ENCODE results near the gene HBE1. TPM values are rescaled to one million over a fixed set of nuclear protein-coding genes. Genes with fewer than 3 reads are reported as not detected.

Gene HBE1
- total and polyA plus RNA-seq, 2 experiments from 2014 or later = not detected

- TF ChIP-seq EZH2phosphoT487 (IDR thresholded peaks at IDR 0.05; ENCODE audit: unreplicated experiment) = no peak
These were observed 32.1 kb upstream of the HBE1 start, which contains the start of gene OR51B4 (continued) for GRCh38 chr11:5301846-5302245.

- Histone ChIP-seq H2AFZ (no peak overlapping the region), H3K27me3 (ENCODE audit: insufficient read depth) (no peaks in the 10 kb centered on the region), H3K4me1 (ENCODE audit: insufficient read depth) (no peaks in the 10 kb centered on the region), H3K27ac (ENCODE audit: low read depth) (no peak overlapping the region), H3F3A (replicated peaks; ENCODE audit: low read depth) (no peaks in the 10 kb centered on the region), H3K4me3 (no peak overlapping the region), H3K79me2 (replicated peaks; ENCODE audit: insufficient read depth) (no peaks in the 10 kb centered on the region), H3K36me3 (ENCODE audit: insufficient read depth) (no peaks in the 10 kb centered on the region), H3K4me2 (no peak overlapping the region), H4K20me1 (replicated peaks; ENCODE audit: insufficient read depth) (no peaks in the 10 kb centered on the region; the same call in 1 of the 2 replicates), H3K9me2 (ENCODE audit: insufficient read depth) (no peaks in the 10 kb centered on the region)
- H3K27me3 Mint-ChIP-seq (ENCODE audit: insufficient read depth, low read depth, poor library complexity) = no peaks in the 10 kb centered on the region
- DNase-seq (ENCODE audit: low spot score) = no peak
- H3K36me3 Mint-ChIP-seq (ENCODE audit: low read depth) = no peaks in the 10 kb centered on the region
- H3K4me1 Mint-ChIP-seq = 0 out of 3 replicates have a peak, but pooled peaks cover 3% of the 10 kb centered on the region
- TF ChIP-seq JUNB (IDR thresholded peaks at IDR 0.05; ENCODE audit: unreplicated experiment) (no peak), CTCF (conservative IDR thresholded peaks at IDR 0.05; ENCODE audit: low read depth in 2 of 2) (no peak), ZNF114 (CRISPR knock-in tag; IDR thresholded peaks at IDR 0.05) (no peak), POLR2AphosphoS5 (IDR thresholded peaks at IDR 0.05; ENCODE audit: low read depth) (no peak), ETS1 (IDR thresholded peaks at IDR 0.05) (no peak), STAT1 (IDR thresholded peaks at IDR 0.05; ENCODE audit: unreplicated experiment) (no peak), ZNF331 (CRISPR knock-in tag; IDR thresholded peaks at IDR 0.05; ENCODE audit: low read depth) (no peak), NANOG (IDR thresholded peaks at IDR 0.05; ENCODE audit: borderline replicate concordance) (no peak), EZH2phosphoT487 (IDR thresholded peaks at IDR 0.05; ENCODE audit: unreplicated experiment) (no peak), CREB1 (CRISPR knock-in tag; IDR thresholded peaks at IDR 0.05; ENCODE audit: low read depth) (no peak), EZH2 (IDR thresholded peaks at IDR 0.05; ENCODE audit: low read depth, unreplicated experiment) (no peak)
- TF ChIP-seq, protein P1, sequence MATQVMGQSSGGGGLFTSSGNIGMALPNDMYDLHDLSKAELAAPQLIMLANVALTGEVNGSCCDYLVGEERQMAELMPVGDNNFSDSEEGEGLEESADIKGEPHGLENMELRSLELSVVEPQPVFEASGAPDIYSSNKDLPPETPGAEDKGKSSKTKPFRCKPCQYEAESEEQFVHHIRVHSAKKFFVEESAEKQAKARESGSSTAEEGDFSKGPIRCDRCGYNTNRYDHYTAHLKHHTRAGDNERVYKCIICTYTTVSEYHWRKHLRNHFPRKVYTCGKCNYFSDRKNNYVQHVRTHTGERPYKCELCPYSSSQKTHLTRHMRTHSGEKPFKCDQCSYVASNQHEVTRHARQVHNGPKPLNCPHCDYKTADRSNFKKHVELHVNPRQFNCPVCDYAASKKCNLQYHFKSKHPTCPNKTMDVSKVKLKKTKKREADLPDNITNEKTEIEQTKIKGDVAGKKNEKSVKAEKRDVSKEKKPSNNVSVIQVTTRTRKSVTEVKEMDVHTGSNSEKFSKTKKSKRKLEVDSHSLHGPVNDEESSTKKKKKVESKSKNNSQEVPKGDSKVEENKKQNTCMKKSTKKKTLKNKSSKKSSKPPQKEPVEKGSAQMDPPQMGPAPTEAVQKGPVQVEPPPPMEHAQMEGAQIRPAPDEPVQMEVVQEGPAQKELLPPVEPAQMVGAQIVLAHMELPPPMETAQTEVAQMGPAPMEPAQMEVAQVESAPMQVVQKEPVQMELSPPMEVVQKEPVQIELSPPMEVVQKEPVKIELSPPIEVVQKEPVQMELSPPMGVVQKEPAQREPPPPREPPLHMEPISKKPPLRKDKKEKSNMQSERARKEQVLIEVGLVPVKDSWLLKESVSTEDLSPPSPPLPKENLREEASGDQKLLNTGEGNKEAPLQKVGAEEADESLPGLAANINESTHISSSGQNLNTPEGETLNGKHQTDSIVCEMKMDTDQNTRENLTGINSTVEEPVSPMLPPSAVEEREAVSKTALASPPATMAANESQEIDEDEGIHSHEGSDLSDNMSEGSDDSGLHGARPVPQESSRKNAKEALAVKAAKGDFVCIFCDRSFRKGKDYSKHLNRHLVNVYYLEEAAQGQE (IDR thresholded peaks at IDR 0.05; ENCODE audit: unreplicated experiment) = no peak
- TF ChIP-seq, protein P2, sequence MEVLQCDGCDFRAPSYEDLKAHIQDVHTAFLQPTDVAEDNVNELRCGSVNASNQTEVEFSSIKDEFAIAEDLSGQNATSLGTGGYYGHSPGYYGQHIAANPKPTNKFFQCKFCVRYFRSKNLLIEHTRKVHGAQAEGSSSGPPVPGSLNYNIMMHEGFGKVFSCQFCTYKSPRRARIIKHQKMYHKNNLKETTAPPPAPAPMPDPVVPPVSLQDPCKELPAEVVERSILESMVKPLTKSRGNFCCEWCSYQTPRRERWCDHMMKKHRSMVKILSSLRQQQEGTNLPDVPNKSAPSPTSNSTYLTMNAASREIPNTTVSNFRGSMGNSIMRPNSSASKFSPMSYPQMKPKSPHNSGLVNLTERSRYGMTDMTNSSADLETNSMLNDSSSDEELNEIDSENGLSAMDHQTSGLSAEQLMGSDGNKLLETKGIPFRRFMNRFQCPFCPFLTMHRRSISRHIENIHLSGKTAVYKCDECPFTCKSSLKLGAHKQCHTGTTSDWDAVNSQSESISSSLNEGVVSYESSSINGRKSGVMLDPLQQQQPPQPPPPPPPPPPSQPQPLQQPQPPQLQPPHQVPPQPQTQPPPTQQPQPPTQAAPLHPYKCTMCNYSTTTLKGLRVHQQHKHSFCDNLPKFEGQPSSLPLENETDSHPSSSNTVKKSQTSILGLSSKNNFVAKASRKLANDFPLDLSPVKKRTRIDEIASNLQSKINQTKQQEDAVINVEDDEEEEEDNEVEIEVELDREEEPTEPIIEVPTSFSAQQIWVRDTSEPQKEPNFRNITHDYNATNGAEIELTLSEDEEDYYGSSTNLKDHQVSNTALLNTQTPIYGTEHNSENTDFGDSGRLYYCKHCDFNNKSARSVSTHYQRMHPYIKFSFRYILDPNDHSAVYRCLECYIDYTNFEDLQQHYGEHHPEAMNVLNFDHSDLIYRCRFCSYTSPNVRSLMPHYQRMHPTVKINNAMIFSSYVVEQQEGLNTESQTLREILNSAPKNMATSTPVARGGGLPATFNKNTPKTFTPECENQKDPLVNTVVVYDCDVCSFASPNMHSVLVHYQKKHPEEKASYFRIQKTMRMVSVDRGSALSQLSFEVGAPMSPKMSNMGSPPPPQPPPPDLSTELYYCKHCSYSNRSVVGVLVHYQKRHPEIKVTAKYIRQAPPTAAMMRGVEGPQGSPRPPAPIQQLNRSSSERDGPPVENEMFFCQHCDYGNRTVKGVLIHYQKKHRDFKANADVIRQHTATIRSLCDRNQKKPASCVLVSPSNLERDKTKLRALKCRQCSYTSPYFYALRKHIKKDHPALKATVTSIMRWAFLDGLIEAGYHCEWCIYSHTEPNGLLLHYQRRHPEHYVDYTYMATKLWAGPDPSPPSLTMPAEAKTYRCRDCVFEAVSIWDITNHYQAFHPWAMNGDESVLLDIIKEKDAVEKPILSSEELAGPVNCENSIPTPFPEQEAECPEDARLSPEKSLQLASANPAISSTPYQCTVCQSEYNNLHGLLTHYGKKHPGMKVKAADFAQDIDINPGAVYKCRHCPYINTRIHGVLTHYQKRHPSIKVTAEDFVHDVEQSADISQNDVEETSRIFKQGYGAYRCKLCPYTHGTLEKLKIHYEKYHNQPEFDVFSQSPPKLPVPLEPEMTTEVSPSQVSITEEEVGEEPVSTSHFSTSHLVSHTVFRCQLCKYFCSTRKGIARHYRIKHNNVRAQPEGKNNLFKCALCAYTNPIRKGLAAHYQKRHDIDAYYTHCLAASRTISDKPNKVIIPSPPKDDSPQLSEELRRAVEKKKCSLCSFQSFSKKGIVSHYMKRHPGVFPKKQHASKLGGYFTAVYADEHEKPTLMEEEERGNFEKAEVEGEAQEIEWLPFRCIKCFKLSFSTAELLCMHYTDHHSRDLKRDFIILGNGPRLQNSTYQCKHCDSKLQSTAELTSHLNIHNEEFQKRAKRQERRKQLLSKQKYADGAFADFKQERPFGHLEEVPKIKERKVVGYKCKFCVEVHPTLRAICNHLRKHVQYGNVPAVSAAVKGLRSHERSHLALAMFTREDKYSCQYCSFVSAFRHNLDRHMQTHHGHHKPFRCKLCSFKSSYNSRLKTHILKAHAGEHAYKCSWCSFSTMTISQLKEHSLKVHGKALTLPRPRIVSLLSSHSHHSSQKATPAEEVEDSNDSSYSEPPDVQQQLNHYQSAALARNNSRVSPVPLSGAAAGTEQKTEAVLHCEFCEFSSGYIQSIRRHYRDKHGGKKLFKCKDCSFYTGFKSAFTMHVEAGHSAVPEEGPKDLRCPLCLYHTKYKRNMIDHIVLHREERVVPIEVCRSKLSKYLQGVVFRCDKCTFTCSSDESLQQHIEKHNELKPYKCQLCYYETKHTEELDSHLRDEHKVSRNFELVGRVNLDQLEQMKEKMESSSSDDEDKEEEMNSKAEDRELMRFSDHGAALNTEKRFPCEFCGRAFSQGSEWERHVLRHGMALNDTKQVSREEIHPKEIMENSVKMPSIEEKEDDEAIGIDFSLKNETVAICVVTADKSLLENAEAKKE (CRISPR knock-in tag; IDR thresholded peaks at IDR 0.05) = no peak
- H3K9me3 Mint-ChIP-seq = no peaks in the 10 kb centered on the region
- no peak overlapping the region for H3K27ac Mint-ChIP-seq
- H3K4me3 Mint-ChIP-seq = no peak overlapping the region
- no peak for ATAC-seq
These were observed 30.5 kb upstream of the HBE1 start for GRCh38 chr11:5300251-5300650.
